ENCODE results near the gene EPHX1. TPM values are rescaled to one million over a fixed set of nuclear protein-coding genes. Genes with fewer than 3 reads are reported as not detected.
A peak's percentile ranks its signal among the peaks of the same experiment; 100 is the strongest.
"Not testable (repeated sequence)": the region's sequence is repeated elsewhere in the genome, so short reads cannot be mapped to it uniquely, and the experiment has no call there.

EPHX1 gene
- total RNA-seq, 1 experiment from 2014 or later = 54.6 TPM

DNA sequence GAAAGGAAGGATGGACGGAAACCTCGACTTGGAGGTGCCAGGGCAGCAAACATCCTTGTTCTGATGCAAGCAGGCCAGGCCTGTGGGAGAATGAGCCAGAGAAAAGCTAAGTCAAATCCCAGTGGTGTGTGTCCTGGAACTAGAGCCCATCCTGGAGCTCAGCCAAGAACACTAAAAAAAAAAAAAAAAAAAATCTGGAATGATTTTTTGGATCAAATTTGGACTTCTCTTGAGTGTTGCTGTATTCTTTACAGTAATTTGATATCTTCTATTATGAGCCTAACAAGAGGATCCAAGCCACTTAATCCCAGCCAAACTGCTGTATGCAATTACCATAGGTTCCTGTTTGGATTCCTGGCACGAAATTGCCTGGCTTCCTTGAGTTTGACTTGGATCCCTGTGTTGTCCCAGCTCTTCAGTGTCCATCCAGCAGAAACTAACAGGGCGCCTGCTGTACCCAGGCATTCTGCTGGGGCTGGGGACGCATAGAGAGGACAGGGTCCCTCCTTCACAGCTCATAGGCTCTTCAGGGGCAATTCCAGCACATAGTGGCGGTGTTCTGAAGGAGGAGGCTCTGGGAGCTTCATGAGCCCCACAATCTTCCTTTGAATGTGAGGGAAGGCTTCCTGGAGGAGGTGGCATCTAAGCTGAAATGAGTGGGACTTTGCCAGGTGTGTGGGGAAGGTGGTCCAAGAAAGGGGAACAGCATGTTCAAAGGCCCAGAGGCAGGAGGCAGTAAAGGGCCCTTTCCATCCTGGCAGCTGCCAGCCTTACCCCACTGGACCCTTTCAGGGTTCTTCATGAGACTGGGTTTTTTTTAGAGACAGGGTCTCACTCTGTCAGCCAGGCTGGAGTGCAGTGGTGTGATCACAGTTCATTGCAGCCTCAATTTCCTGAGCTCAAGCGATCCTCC, 24.7 kb downstream of the EPHX1 start:
- Histone ChIP-seq H3K27ac (ENCODE audit: low read length) (no peak overlapping the region), H3K4me2 (ENCODE audit: low read length) (no peak overlapping the region), H2AFZ (ENCODE audit: low read length) (no peak overlapping the region), H3K27me3 (ENCODE audit: low read length) (no peaks in the 10 kb centered on the region), H3K36me3 (ENCODE audit: low read depth, low read length) (peaks cover 25% of the 10 kb centered on the region; the same call in 1 of the 2 replicates), H3K9me3 (ENCODE audit: low read length) (no peaks in the 10 kb centered on the region), H3K9ac (ENCODE audit: low read length) (no peak overlapping the region), H3K4me3 (ENCODE audit: low read length) (no peak overlapping the region), H3K79me2 (ENCODE audit: low read length) (no peaks in the 10 kb centered on the region), H3K4me1 (ENCODE audit: insufficient read depth, low read length) (no peaks in the 10 kb centered on the region), H4K20me1 (ENCODE audit: low read length) (no peaks in the 10 kb centered on the region), H3K9me2 (replicated peaks; ENCODE audit: low read length) (no peaks in the 10 kb centered on the region), H3F3A (ENCODE audit: low read length, unreplicated experiment) (no peaks in the 10 kb centered on the region)
- TF ChIP-seq EZH2phosphoT487 (IDR thresholded peaks at IDR 0.05; ENCODE audit: borderline replicate concordance, low read length) = no peak
- TF ChIP-seq, protein P1, sequence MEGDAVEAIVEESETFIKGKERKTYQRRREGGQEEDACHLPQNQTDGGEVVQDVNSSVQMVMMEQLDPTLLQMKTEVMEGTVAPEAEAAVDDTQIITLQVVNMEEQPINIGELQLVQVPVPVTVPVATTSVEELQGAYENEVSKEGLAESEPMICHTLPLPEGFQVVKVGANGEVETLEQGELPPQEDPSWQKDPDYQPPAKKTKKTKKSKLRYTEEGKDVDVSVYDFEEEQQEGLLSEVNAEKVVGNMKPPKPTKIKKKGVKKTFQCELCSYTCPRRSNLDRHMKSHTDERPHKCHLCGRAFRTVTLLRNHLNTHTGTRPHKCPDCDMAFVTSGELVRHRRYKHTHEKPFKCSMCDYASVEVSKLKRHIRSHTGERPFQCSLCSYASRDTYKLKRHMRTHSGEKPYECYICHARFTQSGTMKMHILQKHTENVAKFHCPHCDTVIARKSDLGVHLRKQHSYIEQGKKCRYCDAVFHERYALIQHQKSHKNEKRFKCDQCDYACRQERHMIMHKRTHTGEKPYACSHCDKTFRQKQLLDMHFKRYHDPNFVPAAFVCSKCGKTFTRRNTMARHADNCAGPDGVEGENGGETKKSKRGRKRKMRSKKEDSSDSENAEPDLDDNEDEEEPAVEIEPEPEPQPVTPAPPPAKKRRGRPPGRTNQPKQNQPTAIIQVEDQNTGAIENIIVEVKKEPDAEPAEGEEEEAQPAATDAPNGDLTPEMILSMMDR (conservative IDR thresholded peaks at IDR 0.05; ENCODE audit: low read depth, low read length) = no peak
- TF ChIP-seq EZH2 (IDR thresholded peaks at IDR 0.05; ENCODE audit: low read length, unreplicated experiment) = no peak
- intact Hi-C loops (cut with micrococcal nuclease) = loop anchor here (2.0 kb wide), 1 partner anchor 14 kb away; no protein-coding TSS in a partner anchor
- BruUV-seq (replicated peaks) = no TSS peak
- ChIA-PET CTCF (interaction anchor here (0.7 to 1.3 kb wide), 2 partner anchors 57 to 300 kb away, joined by 5 to 11 read pairs; partner anchors contain the start of gene SRP9), POLR2A (ENCODE audit: unreplicated experiment) (interaction anchor here (0.6 kb wide), 1 partner anchor 37 kb away, joined by 8 read pairs; no protein-coding TSS in a partner anchor)
- DNase-seq (no peak), ATAC-seq (peak; percentile 55)

DNA sequence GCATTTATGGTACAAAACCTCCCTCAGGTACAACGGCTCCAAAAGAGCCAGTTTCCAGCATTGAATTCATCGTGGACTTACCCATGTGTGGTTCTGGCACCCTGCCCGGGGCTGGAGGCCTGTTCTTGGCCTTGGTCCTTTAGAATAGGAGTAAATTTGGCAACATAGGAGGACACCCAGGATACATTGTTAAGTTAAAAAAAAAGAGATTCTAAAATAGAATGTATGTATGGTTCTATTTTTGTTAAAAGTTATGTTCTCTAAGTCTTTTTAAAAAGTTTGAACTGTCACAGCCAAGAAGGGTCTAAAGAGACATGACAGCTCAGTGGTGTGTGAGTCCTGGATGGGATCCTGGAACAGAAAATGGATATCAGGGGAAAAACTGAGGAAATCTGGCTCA, 25.9 kb downstream of the EPHX1 start:
- Histone ChIP-seq H3K4me2 (ENCODE audit: low read length) (no peak overlapping the region), H3K9me2 (replicated peaks; ENCODE audit: low read length) (no peaks in the 10 kb centered on the region), H3F3A (ENCODE audit: low read length, unreplicated experiment) (no peaks in the 10 kb centered on the region), H3K27ac (ENCODE audit: low read length) (no peak overlapping the region), H3K4me3 (ENCODE audit: low read length) (no peak overlapping the region), H2AFZ (ENCODE audit: low read length) (no peak overlapping the region), H3K9ac (ENCODE audit: low read length) (no peak overlapping the region), H3K36me3 (ENCODE audit: low read depth, low read length) (peaks cover 28% of the 10 kb centered on the region; the same call in 1 of the 2 replicates), H4K20me1 (ENCODE audit: low read length) (no peaks in the 10 kb centered on the region), H3K4me1 (ENCODE audit: insufficient read depth, low read length) (no peaks in the 10 kb centered on the region), H3K27me3 (ENCODE audit: low read length) (no peaks in the 10 kb centered on the region), H3K9me3 (ENCODE audit: low read length) (no peaks in the 10 kb centered on the region), H3K79me2 (ENCODE audit: low read length) (no peaks in the 10 kb centered on the region)
- DNase-seq = no peak
- CTCF ChIA-PET = no interaction called here
- POLR2A ChIA-PET (ENCODE audit: unreplicated experiment) = no interaction called here
- ATAC-seq = no peak
- intact Hi-C loops (cut with micrococcal nuclease) = loop anchor here (2.0 kb wide), 1 partner anchor 15 kb away; no protein-coding TSS in a partner anchor
- no peak for TF ChIP-seq EZH2phosphoT487 (IDR thresholded peaks at IDR 0.05; ENCODE audit: borderline replicate concordance, low read length)
- BruUV-seq (replicated peaks) = no TSS peak

DNA sequence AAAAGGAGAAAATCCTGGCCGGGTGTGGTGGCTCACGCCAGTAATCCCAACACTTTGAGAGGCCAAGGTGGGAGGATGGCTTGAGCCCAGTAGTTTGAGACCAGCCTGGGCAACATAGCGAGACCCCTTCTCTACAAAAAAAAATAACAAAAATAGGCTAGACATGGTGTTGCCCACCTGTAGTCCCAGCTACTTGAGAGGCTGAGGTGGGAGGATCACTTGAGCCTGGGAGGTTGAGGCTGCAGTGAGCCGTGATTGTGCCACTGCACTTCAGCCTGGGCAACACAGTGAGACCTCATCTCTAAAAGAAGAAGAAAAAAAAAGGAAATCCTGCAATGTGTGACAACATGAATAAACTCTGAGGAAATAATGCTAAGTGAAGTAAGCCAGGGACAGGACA, 26.4 kb downstream of the EPHX1 start:
- DNase-seq; H4K20me1 ChIP-seq (ENCODE audit: low read length); H3K79me2 ChIP-seq (ENCODE audit: low read length); H3K4me1 ChIP-seq (ENCODE audit: insufficient read depth, low read length); H3K9me2 ChIP-seq (replicated peaks; ENCODE audit: low read length); ATAC-seq; CTCF ChIA-PET; H3K27me3 ChIP-seq (ENCODE audit: low read length); H3K4me2 ChIP-seq (ENCODE audit: low read length); H3K4me3 ChIP-seq (ENCODE audit: low read length); H3K9me3 ChIP-seq (ENCODE audit: low read length); H3K9ac ChIP-seq (ENCODE audit: low read length); H2AFZ ChIP-seq (ENCODE audit: low read length); H3F3A ChIP-seq (ENCODE audit: low read length, unreplicated experiment); BruUV-seq (replicated peaks); POLR2A ChIA-PET (ENCODE audit: unreplicated experiment); H3K27ac ChIP-seq (ENCODE audit: low read length); intact Hi-C loops (cut with micrococcal nuclease): not testable (repeated sequence)
- peaks cover 28% of the 10 kb centered on the region; the same call in 1 of the 2 replicates for H3K36me3 ChIP-seq (ENCODE audit: low read depth, low read length)
